ENCODE results near the gene ATXN2. TPM values are rescaled to one million over a fixed set of nuclear protein-coding genes. Genes with fewer than 3 reads are reported as not detected.

Gene ATXN2
- total RNA-seq, 4 donors from 2014 or later = 20.4 to 28.1 (median 22.2) TPM

GRCh38 chr12:111412830-111413441 lies 186.2 kb downstream of the ATXN2 start:
- TF ChIP-seq POLR2A (IDR thresholded peaks at IDR 0.05) (no peak), CTCF (IDR thresholded peaks at IDR 0.05 in 4 of 5, conservative IDR thresholded peaks at IDR 0.05 in 1 of 5) (no peak)
- peaks cover 55 to 57% of the 10 kb centered on the region in 2 donors for H3K4me1 ChIP-seq
- H3K4me3 ChIP-seq = no peak overlapping the region
- in situ Hi-C loops (cut with MboI; ENCODE audit: low sequenced_read_pairs in 4 of 4) (no loop called here), intact Hi-C loops (cut with DNase I; ENCODE audit: low total_unique reads) (no loop called here)
- DNase-seq (no peak), ATAC-seq (no peak)
- H3K9me3 ChIP-seq = no peaks in the 10 kb centered on the region
- no peaks in the 10 kb centered on the region for H3K27me3 ChIP-seq
- peak overlapping the region; percentile 72 to 83 (median 83) for H3K27ac ChIP-seq
- no peaks in the 10 kb centered on the region for H3K36me3 ChIP-seq

DNA sequence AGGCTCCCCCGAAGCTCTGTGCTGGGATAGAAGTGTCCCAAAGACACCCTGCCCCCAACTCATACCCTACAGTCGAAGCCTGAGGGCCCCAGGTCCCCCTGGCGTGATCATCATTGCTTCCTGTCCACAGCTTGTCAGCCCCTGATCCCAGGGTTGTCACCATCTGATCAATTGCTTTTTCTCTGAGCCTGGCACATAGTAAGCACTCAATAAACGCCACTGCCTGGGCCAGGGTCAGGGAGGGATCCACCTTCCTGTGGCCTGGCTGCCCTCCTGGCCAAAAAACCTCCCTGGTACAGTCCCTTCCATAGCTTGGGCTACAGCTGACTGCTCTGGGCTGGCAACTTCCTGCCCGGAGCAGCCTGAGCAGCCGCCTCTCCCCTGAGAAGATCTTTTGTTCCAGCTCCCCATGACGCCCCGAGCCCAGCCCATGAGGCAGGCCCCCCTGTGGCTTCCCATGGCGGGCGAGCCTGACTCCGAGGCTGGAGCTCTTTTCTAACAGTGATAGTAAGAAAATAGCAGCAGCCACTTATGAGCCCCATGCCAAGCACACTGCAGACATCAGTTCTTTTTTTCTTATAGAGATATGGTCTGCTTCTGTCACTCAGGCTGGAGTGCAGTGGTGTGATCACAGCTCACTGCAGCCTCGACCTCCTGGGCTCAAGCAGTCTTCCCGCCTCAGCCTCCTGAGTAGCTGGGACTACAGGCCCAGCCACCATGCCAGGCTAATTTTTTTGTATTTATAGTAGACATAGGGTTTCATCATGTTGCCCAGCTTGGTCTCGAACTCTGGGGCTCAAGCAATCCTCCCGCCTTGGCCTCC lies 186.9 kb downstream of the ATXN2 start:
- Histone ChIP-seq H3K4me1 (peaks cover 61 to 62% of the 10 kb centered on the region in 2 donors), H3K4me3 (no peak overlapping the region), H3K27ac (peak overlapping the region; percentile 72 to 83 (median 83)), H3K27me3 (no peaks in the 10 kb centered on the region), H3K36me3 (no peaks in the 10 kb centered on the region), H3K9me3 (no peaks in the 10 kb centered on the region)
- ATAC-seq (no peak), DNase-seq (no peak)
- intact Hi-C loops (cut with DNase I; ENCODE audit: low total_unique reads) (no loop called here), in situ Hi-C loops (cut with MboI; ENCODE audit: low sequenced_read_pairs in 4 of 4) (no loop called here)
- no peak for TF ChIP-seq CTCF (IDR thresholded peaks at IDR 0.05 in 4 of 5, conservative IDR thresholded peaks at IDR 0.05 in 1 of 5)
- no peak for TF ChIP-seq POLR2A (IDR thresholded peaks at IDR 0.05)

GRCh38 chr12:111411185-111411764 lies 187.8 kb downstream of the ATXN2 start:
- Histone ChIP-seq H3K27ac (peak overlapping the region; percentile 72 to 83 (median 83)), H3K4me1 (peaks cover 69 to 70% of the 10 kb centered on the region in 2 donors), H3K27me3 (no peaks in the 10 kb centered on the region), H3K4me3 (no peak overlapping the region), H3K36me3 (no peaks in the 10 kb centered on the region), H3K9me3 (no peaks in the 10 kb centered on the region)
- in situ Hi-C loops (cut with MboI; ENCODE audit: low sequenced_read_pairs in 4 of 4) = no loop called here
- no peak for TF ChIP-seq CTCF (IDR thresholded peaks at IDR 0.05 in 4 of 5, conservative IDR thresholded peaks at IDR 0.05 in 1 of 5)
- no peak for TF ChIP-seq POLR2A (IDR thresholded peaks at IDR 0.05)
- intact Hi-C loops (cut with DNase I; ENCODE audit: low total_unique reads) = no loop called here
- DNase-seq (no peak), ATAC-seq (no peak)

GRCh38 chr12:111410431-111411184 lies 188.5 kb downstream of the ATXN2 start:
- H3K27ac ChIP-seq = peak overlapping the region; percentile 72 to 83 (median 83)
- H3K4me1 ChIP-seq = peaks cover 69 to 70% of the 10 kb centered on the region in 2 donors
- no peak for TF ChIP-seq CTCF (IDR thresholded peaks at IDR 0.05 in 4 of 5, conservative IDR thresholded peaks at IDR 0.05 in 1 of 5)
- no peak for TF ChIP-seq POLR2A (IDR thresholded peaks at IDR 0.05)
- H3K9me3 ChIP-seq = no peaks in the 10 kb centered on the region
- H3K36me3 ChIP-seq = no peaks in the 10 kb centered on the region
- H3K4me3 ChIP-seq = peak overlapping the region in 1 of 4 donors; percentile 9
- no peak for ATAC-seq
- DNase-seq = peak in 1 of 2 donors; percentile 45
- no peaks in the 10 kb centered on the region for H3K27me3 ChIP-seq
- in situ Hi-C loops (cut with MboI; ENCODE audit: low sequenced_read_pairs in 4 of 4) (no loop called here), intact Hi-C loops (cut with DNase I; ENCODE audit: low total_unique reads) (no loop called here)
